Natural killer cell (primary cell): Measurements from ENCODE around the gene TIGD2. TPM values are rescaled to one million over a fixed set of nuclear protein-coding genes. Genes with fewer than 3 reads are reported as not detected.

Experiments used
- ATAC-seq, 3 donors: fragments of 150-1000 bp in 2 of 3; fragments of 200-7000 bp in 1 of 3; cut with Tn5 transposase; 1 replicate in 1 of 3; 2 replicates in 2 of 3; pipeline ENCODE4 v1.10.0; 2021; ENCODE audit warnings: mild to moderate bottlenecking in 2 of 3, moderate library complexity in 2 of 3
- DNase-seq, 2 donors: peaks; one replicate each; pipeline versions ENCODE4 v3.0.0 to v3.0.0-alpha.2; 2013 to 2021; ENCODE audit warnings: mixed read lengths in 1 of 2
- H3K27ac ChIP-seq: one replicate; pipeline ENCODE4 v1.5.1; 2013; ENCODE audit warnings: mild to moderate bottlenecking, low read length
- H3K27me3 ChIP-seq: one replicate; pipeline ENCODE4 v1.6.1; 2013; ENCODE audit warnings: low read length; ENCODE audit not compliant: control insufficient read depth, insufficient read depth
- H3K36me3 ChIP-seq: one replicate; pipeline ENCODE4 v1.6.1; 2013; ENCODE audit warnings: low read length; ENCODE audit not compliant: control insufficient read depth, insufficient read depth
- H3K4me1 ChIP-seq: one replicate; pipeline ENCODE4 v1.6.1; 2013; ENCODE audit warnings: low read length; ENCODE audit not compliant: control insufficient read depth, insufficient read depth
- H3K4me3 ChIP-seq: one replicate; pipeline ENCODE4 v1.5.1; 2013; ENCODE audit warnings: low read length
- H3K9me3 ChIP-seq: one replicate; pipeline ENCODE4 v1.6.1; 2013; ENCODE audit warnings: low read length; ENCODE audit not compliant: control insufficient read depth, insufficient read depth
- H3K27ac Mint-ChIP-seq, 2 donors: one replicate each; pipeline ENCODE4 v1.8.0; 2022; ENCODE audit warnings: mild to moderate bottlenecking in 2 of 2, mixed read lengths in 2 of 2, moderate library complexity in 1 of 2
- H3K27me3 Mint-ChIP-seq, 2 donors: one replicate each; pipeline ENCODE4 v1.8.0; 2022; ENCODE audit warnings: low read depth in 2 of 2, mixed read lengths in 2 of 2
- H3K36me3 Mint-ChIP-seq: one replicate; pipeline ENCODE4 v1.8.0; 2022; ENCODE audit warnings: mixed read lengths
- H3K4me1 Mint-ChIP-seq, 2 donors: one replicate each; pipeline ENCODE4 v1.8.0; 2022; ENCODE audit warnings: mixed read lengths in 2 of 2
- H3K4me3 Mint-ChIP-seq: one replicate; pipeline ENCODE4 v1.8.0; 2022; ENCODE audit warnings: mild to moderate bottlenecking, moderate library complexity, mixed read lengths
- H3K9me3 Mint-ChIP-seq, 2 donors: one replicate each; pipeline ENCODE4 v1.8.0; 2022; ENCODE audit warnings: mixed read lengths in 2 of 2
- WGBS: methylation state at CpG from one replicate; pipeline ENCODE4 v1.1.7; 2013; ENCODE audit warnings: missing lambda C conversion rate; ENCODE audit not compliant: insufficient coverage; 5-methylcytosine and 5-hydroxymethylcytosine counted together
- intact Hi-C: fragments of 100-400 bp; cut with micrococcal nuclease; formaldehyde crosslinking; loops from one replicate; pipeline ENCODE4 v1.14.2; 2022
- total RNA-seq, 4 donors: library from RNA; stranded (reverse); fragments of 120-200 nt in 1 of 4; gene quantifications; one replicate each; pipeline versions ENCODE4 v1.2.3 to v1.2.4, GENCODE V29; 2013 to 2022
- TF ChIP-seq, protein P1 (sequence below): fragments of 200-600 bp; IDR thresholded peaks from one replicate; pipeline ENCODE4 v1.8.0; 2022; ENCODE audit warnings: antibody characterized with exemption

TIGD2 gene
- total RNA-seq, 3 donors from 2014 or later (not counting 1 experiment from before 2014, with no cell fraction given), result 3.2 to 7.6 (median 5.1) TPM

DNA sequence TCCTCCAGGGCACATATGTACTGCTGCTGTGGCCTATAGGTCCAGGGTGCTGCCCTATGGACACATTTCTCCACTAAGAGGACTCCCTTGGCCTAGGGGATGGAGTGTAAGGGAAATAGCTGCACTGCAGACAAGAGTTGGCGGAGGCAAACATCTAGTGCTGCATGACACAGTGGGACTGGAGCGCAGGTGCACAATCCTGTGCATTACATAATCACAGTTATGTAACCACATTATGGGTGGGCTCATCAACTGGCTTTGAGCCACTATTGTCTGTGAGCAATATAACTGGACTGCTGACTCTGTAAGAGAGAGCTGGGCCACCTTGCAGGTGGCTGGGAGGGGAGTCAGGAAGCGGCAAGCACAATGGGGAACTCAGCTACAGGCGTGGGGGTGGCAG lies 3.2 kb upstream of the TIGD2 start:
- Histone ChIP-seq H3K9me3 (no peaks in the 10 kb centered on the region), H3K27ac (no peak overlapping the region), H3K4me1 (peaks cover 14% of the 10 kb centered on the region), H3K27me3 (no peaks in the 10 kb centered on the region), H3K4me3 (no peak overlapping the region), H3K36me3 (no peaks in the 10 kb centered on the region)
- TF ChIP-seq, protein P1, sequence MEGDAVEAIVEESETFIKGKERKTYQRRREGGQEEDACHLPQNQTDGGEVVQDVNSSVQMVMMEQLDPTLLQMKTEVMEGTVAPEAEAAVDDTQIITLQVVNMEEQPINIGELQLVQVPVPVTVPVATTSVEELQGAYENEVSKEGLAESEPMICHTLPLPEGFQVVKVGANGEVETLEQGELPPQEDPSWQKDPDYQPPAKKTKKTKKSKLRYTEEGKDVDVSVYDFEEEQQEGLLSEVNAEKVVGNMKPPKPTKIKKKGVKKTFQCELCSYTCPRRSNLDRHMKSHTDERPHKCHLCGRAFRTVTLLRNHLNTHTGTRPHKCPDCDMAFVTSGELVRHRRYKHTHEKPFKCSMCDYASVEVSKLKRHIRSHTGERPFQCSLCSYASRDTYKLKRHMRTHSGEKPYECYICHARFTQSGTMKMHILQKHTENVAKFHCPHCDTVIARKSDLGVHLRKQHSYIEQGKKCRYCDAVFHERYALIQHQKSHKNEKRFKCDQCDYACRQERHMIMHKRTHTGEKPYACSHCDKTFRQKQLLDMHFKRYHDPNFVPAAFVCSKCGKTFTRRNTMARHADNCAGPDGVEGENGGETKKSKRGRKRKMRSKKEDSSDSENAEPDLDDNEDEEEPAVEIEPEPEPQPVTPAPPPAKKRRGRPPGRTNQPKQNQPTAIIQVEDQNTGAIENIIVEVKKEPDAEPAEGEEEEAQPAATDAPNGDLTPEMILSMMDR, result no peak
- H3K9me3 Mint-ChIP-seq, result no peaks in the 10 kb centered on the region
- H3K4me3 Mint-ChIP-seq, result peak overlapping the region; percentile 38
- intact Hi-C loops, result no loop called here
- 97% methylated on average over 4 of the region's 4 CpGs for WGBS
- no peak for DNase-seq
- ATAC-seq, result no peak
- no peaks in the 10 kb centered on the region for H3K36me3 Mint-ChIP-seq
- no peak overlapping the region for H3K27ac Mint-ChIP-seq
- peaks cover 22 to 28% of the 10 kb centered on the region in 2 donors for H3K4me1 Mint-ChIP-seq
- H3K27me3 Mint-ChIP-seq, result peaks cover 20 to 33% of the 10 kb centered on the region in 2 donors

DNA sequence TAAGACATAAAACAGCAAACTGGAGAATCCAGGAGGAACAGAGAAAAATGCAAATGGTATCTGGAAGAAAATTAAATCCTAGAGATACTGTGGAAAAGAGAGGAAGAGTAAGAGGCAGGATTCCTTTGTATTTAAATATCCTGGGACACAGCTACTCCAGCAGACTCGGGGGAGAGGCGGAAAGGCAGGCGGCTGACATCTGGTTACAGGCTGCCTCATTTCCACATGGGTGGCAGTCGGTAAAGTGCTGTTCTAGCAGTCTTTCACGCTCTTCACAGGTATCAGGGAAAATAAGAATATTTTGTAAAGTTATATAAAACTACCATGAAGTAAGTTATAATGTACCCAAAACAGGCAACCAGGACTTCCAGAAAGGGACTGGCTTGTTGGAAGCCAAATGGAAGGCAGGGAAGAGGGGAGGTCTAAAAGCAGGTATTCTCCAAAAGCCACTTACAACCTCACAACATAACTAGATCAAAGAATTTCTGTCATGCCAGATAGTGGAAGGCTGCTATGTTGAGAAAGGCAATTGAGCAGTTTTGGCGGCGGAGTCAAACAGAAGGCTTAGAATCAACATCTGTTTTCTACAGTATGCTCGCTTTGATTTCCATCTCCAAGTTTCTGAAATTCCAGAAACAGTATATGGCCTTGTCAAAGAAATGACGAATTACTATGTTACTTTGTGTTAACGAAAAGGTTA lies 1.3 kb upstream of the TIGD2 start:
- Histone ChIP-seq H3K36me3 (no peaks in the 10 kb centered on the region), H3K27me3 (no peaks in the 10 kb centered on the region), H3K27ac (no peak overlapping the region), H3K4me3 (peak overlapping the region; percentile 62), H3K4me1 (peaks cover 14% of the 10 kb centered on the region), H3K9me3 (no peaks in the 10 kb centered on the region)
- 78% methylated on average over 7 of the region's 10 CpGs for WGBS
- no peaks in the 10 kb centered on the region for H3K9me3 Mint-ChIP-seq
- TF ChIP-seq, protein P1, result no peak
- no peaks in the 10 kb centered on the region for H3K36me3 Mint-ChIP-seq
- intact Hi-C loops, result loop anchor here (2.0 to 10.0 kb wide), 2 partner anchors 185 to 825 kb away; partner anchors contain the start of gene PPM1K
- no peak for ATAC-seq
- H3K4me1 Mint-ChIP-seq, result peaks cover 27 to 32% of the 10 kb centered on the region in 2 donors
- DNase-seq, result peak in 1 of 2 donors; percentile 18
- H3K27ac Mint-ChIP-seq, result peak overlapping the region; percentile 89 to 90
- peaks cover 11 to 18% of the 10 kb centered on the region in 2 donors for H3K27me3 Mint-ChIP-seq
- peak overlapping the region; percentile 96 for H3K4me3 Mint-ChIP-seq

DNA sequence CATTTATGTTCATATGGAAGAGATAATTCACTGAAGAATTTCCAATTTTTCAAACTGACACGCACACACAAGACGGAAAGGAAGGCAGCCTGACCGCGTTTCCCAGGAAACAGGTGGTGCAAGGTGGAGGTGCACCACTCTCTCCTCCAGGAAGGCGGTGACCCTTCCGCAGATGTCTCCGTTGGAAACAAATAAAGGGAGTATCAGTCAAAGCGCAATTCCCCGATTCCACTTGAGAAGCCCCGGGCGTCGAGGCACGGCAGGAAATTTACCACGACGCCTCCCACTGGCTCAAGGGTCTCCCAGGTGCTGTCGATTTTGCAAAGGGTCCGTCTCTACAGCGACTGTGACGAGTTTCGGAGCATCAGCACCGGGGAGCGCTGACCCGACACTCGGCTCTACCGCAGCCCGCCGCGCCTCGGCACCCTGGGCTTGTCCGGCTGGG lies 770 bp upstream of the TIGD2 start:
- WGBS, result under 1% methylated on average over 30 of the region's 30 CpGs
- Histone ChIP-seq H3K27ac (peak overlapping the region; percentile 68), H3K9me3 (no peaks in the 10 kb centered on the region), H3K4me3 (peak overlapping the region; percentile 62), H3K27me3 (no peaks in the 10 kb centered on the region), H3K4me1 (peaks cover 14% of the 10 kb centered on the region), H3K36me3 (no peaks in the 10 kb centered on the region)
- H3K36me3 Mint-ChIP-seq, result no peaks in the 10 kb centered on the region
- TF ChIP-seq, protein P1, result no peak
- peaks cover 11 to 18% of the 10 kb centered on the region in 2 donors for H3K27me3 Mint-ChIP-seq
- peak overlapping the region; percentile 96 for H3K4me3 Mint-ChIP-seq
- H3K4me1 Mint-ChIP-seq, result peaks cover 27 to 32% of the 10 kb centered on the region in 2 donors
- DNase-seq (no peak), ATAC-seq (no peak)
- H3K27ac Mint-ChIP-seq, result peak overlapping the region; percentile 89 to 90
- intact Hi-C loops, result loop anchor here (2.0 to 10.0 kb wide), 2 partner anchors 184 to 826 kb away; partner anchors contain the start of gene PPM1K
- no peaks in the 10 kb centered on the region for H3K9me3 Mint-ChIP-seq
